Common myeloid progenitor, CD34-positive (primary cell): ENCODE results near the gene TMTC1.
"Not testable (repeated sequence)": the region's sequence is repeated elsewhere in the genome, so short reads cannot be mapped to it uniquely, and the experiment has no call there.

Source experiments
- CTCF ChIA-PET: fragments of 350-600 bp; sonication (Branson Sonifier 250); formaldehyde crosslinking; loops from one replicate; lab custom pipeline; 2021; ENCODE audit warnings: antibody characterized with exemption; lab: Charles Lee
- POLR2A ChIA-PET: fragments of 350-600 bp; sonication (Branson Sonifier 250); formaldehyde crosslinking; loops from one replicate; lab custom pipeline; 2021; ENCODE audit warnings: antibody characterized with exemption; lab: Charles Lee
- DNase-seq, 3 donors: peaks; one replicate each; pipeline versions ENCODE4 v3.0.0 to v3.0.0-alpha.2; 2013
- H3K27ac ChIP-seq, 2 experiments: 1 replicate in 1 of 2; 2 replicates in 1 of 2; pipeline ENCODE4 v1.7.0; 2013; ENCODE audit warnings: inconsistent platforms in 2 of 2, low read length in 2 of 2, mild to moderate bottlenecking in 2 of 2, low read depth in 1 of 2, moderate library complexity in 1 of 2; ENCODE audit not compliant: severe bottlenecking in 2 of 2, insufficient read depth in 1 of 2, poor library complexity in 1 of 2
- H3K27me3 ChIP-seq, 5 experiments: replicated peaks in 2 of 5; 1 replicate in 3 of 5; 2 replicates in 2 of 5; pipeline versions ENCODE4 v1.6.1 to v1.7.0; 2013; ENCODE audit warnings: low read length in 4 of 5, mild to moderate bottlenecking in 2 of 5, moderate library complexity in 2 of 5, inconsistent platforms in 1 of 5; ENCODE audit not compliant: insufficient read depth in 5 of 5, control insufficient read depth in 4 of 5
- H3K36me3 ChIP-seq, 4 experiments: 1 replicate in 2 of 4; 2 replicates in 2 of 4; pipeline versions ENCODE4 v1.6.1 to v1.7.0; 2013; ENCODE audit warnings: low read length in 3 of 4, control low read depth in 1 of 4, mild to moderate bottlenecking in 1 of 4; ENCODE audit not compliant: control insufficient read depth in 4 of 4, insufficient read depth in 4 of 4
- H3K4me1 ChIP-seq, 4 experiments: 1 replicate in 3 of 4; 2 replicates in 1 of 4; pipeline versions ENCODE4 v1.6.1 to v1.7.1; 2013; ENCODE audit warnings: low read length in 3 of 4, mild to moderate bottlenecking in 3 of 4, control low read depth in 1 of 4, inconsistent platforms in 1 of 4, moderate library complexity in 1 of 4; ENCODE audit not compliant: control insufficient read depth in 4 of 4, insufficient read depth in 4 of 4; ENCODE audit errors: control extremely low read depth in 1 of 4
- H3K4me3 ChIP-seq, 7 experiments: 1 replicate in 4 of 7; 2 replicates in 3 of 7; pipeline versions ENCODE4 v1.5.1 to v1.7.0; 2013; ENCODE audit warnings: mild to moderate bottlenecking in 7 of 7, low read length in 6 of 7, moderate library complexity in 6 of 7, inconsistent platforms in 2 of 7, low read depth in 2 of 7, control low read depth in 1 of 7; ENCODE audit not compliant: insufficient read depth in 4 of 7, control insufficient read depth in 1 of 7; ENCODE audit errors: extremely low read depth in 1 of 7
- H3K9me3 ChIP-seq, 5 experiments: 1 replicate in 4 of 5; 2 replicates in 1 of 5; pipeline versions ENCODE4 v1.6.1 to v1.7.1; 2013; ENCODE audit warnings: low read length in 4 of 5, mild to moderate bottlenecking in 2 of 5, inconsistent platforms in 1 of 5, low read depth in 1 of 5, moderate library complexity in 1 of 5; ENCODE audit not compliant: control insufficient read depth in 4 of 5, insufficient read depth in 2 of 5; ENCODE audit errors: control extremely low read depth in 1 of 5
- WGBS: methylation state at CpG from one replicate; pipeline ENCODE4 v1.1.5; 2013; ENCODE audit not compliant: insufficient coverage; 5-methylcytosine and 5-hydroxymethylcytosine counted together

The TMTC1 gene

GRCh38 chr12:29556363-29556762, 227.4 kb downstream of the TMTC1 start:
- ChIA-PET POLR2A (no interaction called here), CTCF (interaction anchor here (1.9 kb wide), 1 partner anchor 1252 kb away, joined by 6 read pairs; no protein-coding TSS in a partner anchor)
- Histone ChIP-seq H3K36me3 (no peaks in the 10 kb centered on the region), H3K27me3 (no peaks in the 10 kb centered on the region), H3K9me3 (no peaks in the 10 kb centered on the region), H3K27ac (no peak overlapping the region), H3K4me1 (no peaks in the 10 kb centered on the region), H3K4me3 (no peak overlapping the region)
- DNase-seq = no peak

GRCh38 chr12:29555451-29555850, 228.3 kb downstream of the TMTC1 start:
- H3K27ac ChIP-seq, H3K4me3 ChIP-seq, H3K36me3 ChIP-seq, POLR2A ChIA-PET, H3K4me1 ChIP-seq, H3K9me3 ChIP-seq, DNase-seq, H3K27me3 ChIP-seq: not testable (repeated sequence)
- WGBS = no CpG with 5 or more reads among the region's 2 CpGs
- CTCF ChIA-PET = interaction anchor here (1.8 to 1.9 kb wide), 2 partner anchors 10 to 1253 kb away, joined by 4 to 6 read pairs; no protein-coding TSS in a partner anchor

- no peaks in the 10 kb centered on the region for H3K36me3 ChIP-seq
- no peaks in the 10 kb centered on the region for H3K4me1 ChIP-seq
- peaks cover 0 to 2% (median 0%) of the 10 kb centered on the region in 5 experiments for H3K27me3 ChIP-seq
- DNase-seq = no peak
- no peak overlapping the region for H3K4me3 ChIP-seq
- no peak overlapping the region for H3K27ac ChIP-seq
- no CpG with 5 or more reads among the region's 3 CpGs for WGBS
- CTCF ChIA-PET = interaction anchor here (1.0 to 1.8 kb wide), 8 partner anchors 8 to 1291 kb away, joined by 3 to 5 read pairs (median 4); no protein-coding TSS in a partner anchor
- POLR2A ChIA-PET = no interaction called here
- no peaks in the 10 kb centered on the region for H3K9me3 ChIP-seq
These were observed 230.6 kb downstream of the TMTC1 start for GRCh38 chr12:29552994-29553748.

GRCh38 chr12:29552324-29552927, 231.3 kb downstream of the TMTC1 start:
- H3K27ac ChIP-seq = no peak overlapping the region
- POLR2A ChIA-PET = no interaction called here
- no peaks in the 10 kb centered on the region for H3K4me1 ChIP-seq
- DNase-seq = peak; percentile 32 to 75 (median 63)
- no peaks in the 10 kb centered on the region for H3K9me3 ChIP-seq
- 0% methylated on average over 1 of the region's 1 CpG for WGBS
- no peak overlapping the region for H3K4me3 ChIP-seq
- CTCF ChIA-PET = interaction anchor here (1.0 to 2.3 kb wide), 10 partner anchors 9 to 1292 kb away, joined by 3 to 11 read pairs (median 4); no protein-coding TSS in a partner anchor
- H3K36me3 ChIP-seq = no peaks in the 10 kb centered on the region
- peaks cover 0 to 2% (median 0%) of the 10 kb centered on the region in 5 experiments for H3K27me3 ChIP-seq

- H3K4me3 ChIP-seq = no peak overlapping the region
- H3K36me3 ChIP-seq = no peaks in the 10 kb centered on the region
- no peak for DNase-seq
- H3K27ac ChIP-seq = no peak overlapping the region
- H3K9me3 ChIP-seq = no peaks in the 10 kb centered on the region
- H3K4me1 ChIP-seq = no peaks in the 10 kb centered on the region
- CTCF ChIA-PET = interaction anchor here (1.0 to 2.3 kb wide), 6 partner anchors 9 to 1292 kb away, joined by 3 to 11 read pairs (median 4); no protein-coding TSS in a partner anchor
- peaks cover 0 to 2% (median 0%) of the 10 kb centered on the region in 5 experiments for H3K27me3 ChIP-seq
- WGBS = 100% methylated on average over 1 of the region's 3 CpGs
- POLR2A ChIA-PET = no interaction called here
These were observed 231.9 kb downstream of the TMTC1 start for GRCh38 chr12:29551812-29552211.

GRCh38 chr12:29547864-29548263, 235.9 kb downstream of the TMTC1 start:
- Histone ChIP-seq H3K36me3 (no peaks in the 10 kb centered on the region), H3K4me1 (no peaks in the 10 kb centered on the region), H3K9me3 (no peaks in the 10 kb centered on the region), H3K4me3 (no peak overlapping the region), H3K27me3 (peaks cover 0 to 5% (median 0%) of the 10 kb centered on the region in 5 experiments), H3K27ac (no peak overlapping the region)
- DNase-seq = no peak
- WGBS = 100% methylated on average over 1 of the region's 2 CpGs
- ChIA-PET POLR2A (no interaction called here), CTCF (no interaction called here)

GRCh38 chr12:29547151-29547632, 236.6 kb downstream of the TMTC1 start:
- no peak for DNase-seq
- no CpG with 5 or more reads among the region's 4 CpGs for WGBS
- Histone ChIP-seq H3K36me3 (no peaks in the 10 kb centered on the region), H3K4me3 (no peak overlapping the region), H3K27me3 (peaks cover 0 to 5% (median 0%) of the 10 kb centered on the region in 5 experiments), H3K4me1 (no peaks in the 10 kb centered on the region), H3K9me3 (no peaks in the 10 kb centered on the region), H3K27ac (no peak overlapping the region)
- CTCF ChIA-PET = no interaction called here
- POLR2A ChIA-PET = no interaction called here
